K562 (cell line): Measurements from ENCODE around the gene MEAF6. TPM values are rescaled to one million over a fixed set of nuclear protein-coding genes. Genes with fewer than 3 reads are reported as not detected.

ENCODE experiments used
- ATAC-seq: fragments of 200-7000 bp; cut with Tn5 transposase; 3 replicates; pipeline ENCODE4 v1.9.1; 2020; ENCODE audit warnings: moderate library complexity
- BruUV-seq: library from RNA; stranded (reverse); fragments of 400-500 nt; replicated peaks from 2 replicates; lab custom pipeline; 2021; lab: Mats Ljungman, UMichigan
- CTCF ChIA-PET: fragments of 300-600 bp; formaldehyde crosslinking; extraction: SDS; loops from one replicate; lab custom pipeline; 2021; ENCODE audit warnings: low intra/inter-chr PET ratio; lab: Yijun Ruan, JAX
- POLR2A ChIA-PET: fragments of 300-600, 350-650 bp; sonication (Branson Sonifier 250); formaldehyde crosslinking; extraction: SDS; loops from one replicate; lab custom pipeline; 2021; ENCODE audit warnings: antibody characterized with exemption, inconsistent platforms; lab: Yijun Ruan, JAX
- DNase-seq, 4 experiments: peaks; one replicate each; pipeline versions ENCODE4 v3.0.0 to v3.0.0-alpha.2; 2011 to 2018; ENCODE audit warnings: low spot score in 3 of 4, mixed read lengths in 3 of 4; ENCODE audit errors: extremely low read depth in 1 of 4
- FAIRE-seq: peaks from 2 replicates; lab custom pipeline; 2011; peaks lifted over from hg19 to GRCh38; lab: Jason Lieb, UNC
- H2AFZ ChIP-seq: 2 replicates; pipeline ENCODE4 v1.6.0; 2011; ENCODE audit warnings: low read depth, low read length, control low read depth, inconsistent platforms
- H3K27ac ChIP-seq: fragments of 200-600 bp; 3 replicates; pipeline ENCODE4 v1.8.0; 2011; ENCODE audit warnings: low read depth, mild to moderate bottlenecking, control low read depth, inconsistent platforms, low read length, moderate library complexity, mixed read lengths; ENCODE audit errors: extremely low read depth
- H3K27me3 ChIP-seq, 2 experiments: fragments of 300-600 bp in 1 of 2; 2 replicates in 1 of 2; 3 replicates in 1 of 2; pipeline versions ENCODE4 v1.6.0 to v1.8.0; 2011; ENCODE audit warnings: inconsistent platforms in 2 of 2, low read length in 2 of 2, mild to moderate bottlenecking in 1 of 2, mixed read lengths in 1 of 2, moderate library complexity in 1 of 2; ENCODE audit not compliant: control insufficient read depth in 2 of 2, insufficient read depth in 2 of 2
- H3K36me3 ChIP-seq: fragments of 300-600 bp; 3 replicates; pipeline ENCODE4 v1.8.0; 2011; ENCODE audit warnings: mild to moderate bottlenecking, low read length, inconsistent platforms; ENCODE audit not compliant: control insufficient read depth, insufficient read depth
- H3K4me1 ChIP-seq, 2 experiments: fragments of 200-600 bp in 1 of 2; replicated peaks in 1 of 2; 2 replicates in 1 of 2; 3 replicates in 1 of 2; pipeline versions ENCODE4 v1.5.1 to v1.8.0; 2011; ENCODE audit warnings: inconsistent platforms in 2 of 2, low read length in 2 of 2, mild to moderate bottlenecking in 1 of 2, mixed read lengths in 1 of 2, moderate library complexity in 1 of 2; ENCODE audit not compliant: control insufficient read depth in 2 of 2, insufficient read depth in 2 of 2
- H3K4me2 ChIP-seq: 2 replicates; pipeline ENCODE4 v1.6.1; 2011; ENCODE audit warnings: low read length, control low read depth, inconsistent platforms, mixed read lengths; ENCODE audit not compliant: insufficient read depth
- H3K4me3 ChIP-seq: fragments of 200-600 bp; sonication (generic), shearing (Covaris generic); 2 replicates; pipeline ENCODE4 v1.5.1; 2016; ENCODE audit warnings: control low read depth, inconsistent platforms
- H3K79me2 ChIP-seq: fragments of 200-600 bp; 3 replicates; pipeline ENCODE4 v1.8.0; 2011; ENCODE audit warnings: low read length, inconsistent platforms; ENCODE audit not compliant: control insufficient read depth, insufficient read depth
- H3K9ac ChIP-seq, 2 experiments: 2 replicates each; pipeline versions ENCODE4 v1.6.0 to v1.6.1; 2011; ENCODE audit warnings: low read depth in 2 of 2, low read length in 2 of 2, control low read depth in 1 of 2, inconsistent platforms in 1 of 2, mild to moderate bottlenecking in 1 of 2, mixed read lengths in 1 of 2; ENCODE audit not compliant: insufficient read depth in 1 of 2
- H3K9me1 ChIP-seq: one replicate; pipeline ENCODE4 v1.6.0; 2011; ENCODE audit warnings: inconsistent platforms, mild to moderate bottlenecking, low read length, moderate library complexity; ENCODE audit not compliant: control insufficient read depth, insufficient read depth
- H3K9me3 ChIP-seq: replicated peaks from 2 replicates; pipeline ENCODE4 v1.5.1; 2011; ENCODE audit warnings: low read depth, low read length, inconsistent platforms; ENCODE audit not compliant: control insufficient read depth, insufficient read depth
- H4K20me1 ChIP-seq: replicated peaks from 2 replicates; pipeline ENCODE4 v1.6.1; 2011; ENCODE audit warnings: low read length, inconsistent platforms, mixed read lengths; ENCODE audit not compliant: control insufficient read depth, insufficient read depth
- FOSL1 ChIP-seq: fragments of 200-800 bp; sonication (Bioruptor generic); conservative IDR thresholded peaks from 2 replicates; pipeline ENCODE4 v1.6.1; 2016; ENCODE audit warnings: missing genetic modification characterization, missing compliant biosample characterization
- JUN ChIP-seq, 2 experiments: sonication (generic) in 1 of 2; formaldehyde crosslinking in 1 of 2; IDR thresholded peaks; 2 replicates each; pipeline versions ENCODE4 v1.6.1 to v1.8.0; 2012 to 2022; ENCODE audit warnings: borderline replicate concordance in 2 of 2, mild to moderate bottlenecking in 2 of 2, improper control_type of control experiment in 1 of 2, low read depth in 1 of 2, low read length in 1 of 2, missing genetic modification reagents in 1 of 2
- MTA2 ChIP-seq: fragments of 450-650 bp; IDR thresholded peaks from 2 replicates; pipeline ENCODE4 v1.6.1; 2016; ENCODE audit warnings: low read depth
- RFX5 ChIP-seq: IDR thresholded peaks from 2 replicates; pipeline ENCODE4 v1.6.1; 2011; ENCODE audit warnings: low read depth, mild to moderate bottlenecking, improper control_type of control experiment, low read length
- ZNF24 ChIP-seq: fragments of 450-650 bp; IDR thresholded peaks from 2 replicates; pipeline ENCODE4 v1.6.1; 2016
- WGBS: fragments of 100-300 bp; shearing (Covaris generic); methylation state at CpG from one replicate; pipeline ENCODE4 v1.1.6; 2016; ENCODE audit warnings: low coverage, mixed read lengths; ENCODE audit not compliant: insufficient coverage; ENCODE audit errors: missing lambda C conversion rate; 5-methylcytosine and 5-hydroxymethylcytosine counted together
- in situ Hi-C: fragments of 300-500 bp; cut with MboI; formaldehyde crosslinking; loops from 4 replicates; pipeline ENCODE4 v1.15.0; 2018; ENCODE audit warnings: inconsistent platforms, mixed read lengths
- intact Hi-C: fragments of 100-400 bp; cut with micrococcal nuclease; formaldehyde crosslinking; loops from 2 replicates; pipeline ENCODE4 v1.14.2; 2022
- polyA plus RNA-seq, 8 experiments: library from polyadenylated mRNA; depleted of rRNA in 4 of 8; stranded (reverse) in 5 of 8; unstranded in 3 of 8; fragments of >200 nt; fragmentation: Nextera tagmentation in 2 of 8; fragmentation: Illumina TruSeq in 1 of 8; extraction: Ambion mirVana in 2 of 8; extraction: Trizol in 1 of 8; gene quantifications; 2 replicates each; pipeline versions ENCODE4 v1.2.1 to v1.2.3, GENCODE V29; 2011 to 2014; ENCODE audit warnings: inconsistent platforms in 1 of 8, missing spikeins in 1 of 8
- total RNA-seq, 7 experiments: library from RNA; depleted of rRNA in 6 of 7; stranded (reverse); fragments of >200 nt in 6 of 7; fragmentation: Illumina TruSeq in 2 of 7; extraction: Trizol in 2 of 7; gene quantifications; 2 replicates each; pipeline versions ENCODE4 v1.2.1 to v1.2.3, GENCODE V29; 2011 to 2021; ENCODE audit warnings: low replicate concordance in 1 of 7

The MEAF6 gene
- total and polyA plus RNA-seq, 9 of the 15 experiments (the other 6 are each of a cell fraction or from before 2014, with no cell fraction given) = 55.0 to 151 (median 92.3) TPM

GRCh38 chr1:37471345-37472231 is 43.0 kb downstream of the MEAF6 start (continued):
- TF ChIP-seq ZNF24 = no peak
- TF ChIP-seq FOSL1 (tag) = peak; percentile 81
- TF ChIP-seq MTA2 = no peak
- TF ChIP-seq JUN (IDR thresholded peaks at IDR 0.05; ENCODE audit: borderline replicate concordance, low read depth, low read length) = peak; percentile 75; the same call in 1 of the 2 replicates
- TF ChIP-seq JUN (CRISPR knock-in tag; IDR thresholded peaks at IDR 0.05; ENCODE audit: borderline replicate concordance) = no peak

- Histone ChIP-seq H2AFZ (no peak overlapping the region), H3K79me2 (peaks cover under 1% of the 10 kb centered on the region; the same call in 1 of the 3 replicates), H4K20me1 (no peaks in the 10 kb centered on the region), H3K4me1 (peaks cover 16 to 18% of the 10 kb centered on the region in 2 experiments; a peak in 4 of 5 replicates), H3K4me2 (no peak overlapping the region), H3K9ac (no peak overlapping the region; a peak in 1 of 4 replicates), H3K4me3 (no peak overlapping the region), H3K27ac (no peak overlapping the region), H3K9me3 (no peaks in the 10 kb centered on the region), H3K27me3 (0 out of 5 replicates have a peak, but pooled peaks cover 0 to 3% of the 10 kb centered on the region in 2 experiments), H3K9me1 (no peaks in the 10 kb centered on the region), H3K36me3 (no peaks in the 10 kb centered on the region)
- intact Hi-C loops (no loop called here), in situ Hi-C loops (no loop called here)
- ChIA-PET POLR2A (interaction anchor here (1.1 kb wide), 1 partner anchor 9 kb away, joined by 4 read pairs; no protein-coding TSS in a partner anchor), CTCF (no interaction called here)
- no peak for FAIRE-seq
- no peak for DNase-seq
- no peak for ATAC-seq
- BruUV-seq = no TSS peak
- no peak for TF ChIP-seq RFX5
- WGBS = 14% methylated on average over 3 of the region's 3 CpGs
Measured at GRCh38 chr1:37469386-37469785, 45.2 kb downstream of the MEAF6 start.
